K562 (cell line): ENCODE results near the gene ULK3. TPM values are rescaled to one million over a fixed set of nuclear protein-coding genes. Genes with fewer than 3 reads are reported as not detected.

ENCODE experiments used
- ATAC-seq: fragments of 200-7000 bp; cut with Tn5 transposase; 3 replicates; pipeline ENCODE4 v1.9.1; 2020; ENCODE audit warnings: moderate library complexity
- BruUV-seq: library from RNA; stranded (reverse); fragments of 400-500 nt; replicated peaks from 2 replicates; lab custom pipeline; 2021; lab: Mats Ljungman, UMichigan
- CTCF ChIA-PET: fragments of 300-600 bp; formaldehyde crosslinking; extraction: SDS; loops from one replicate; lab custom pipeline; 2021; ENCODE audit warnings: low intra/inter-chr PET ratio; lab: Yijun Ruan, JAX
- POLR2A ChIA-PET: fragments of 300-600, 350-650 bp; sonication (Branson Sonifier 250); formaldehyde crosslinking; extraction: SDS; loops from one replicate; lab custom pipeline; 2021; ENCODE audit warnings: antibody characterized with exemption, inconsistent platforms; lab: Yijun Ruan, JAX
- DNase-seq, 4 experiments: peaks; one replicate each; pipeline versions ENCODE4 v3.0.0 to v3.0.0-alpha.2; 2011 to 2018; ENCODE audit warnings: low spot score in 3 of 4, mixed read lengths in 3 of 4; ENCODE audit errors: extremely low read depth in 1 of 4
- FAIRE-seq: peaks from 2 replicates; lab custom pipeline; 2011; peaks lifted over from hg19 to GRCh38; lab: Jason Lieb, UNC
- H2AFZ ChIP-seq: 2 replicates; pipeline ENCODE4 v1.6.0; 2011; ENCODE audit warnings: low read depth, low read length, control low read depth, inconsistent platforms
- H3K27ac ChIP-seq: fragments of 200-600 bp; 3 replicates; pipeline ENCODE4 v1.8.0; 2011; ENCODE audit warnings: low read depth, mild to moderate bottlenecking, control low read depth, inconsistent platforms, low read length, moderate library complexity, mixed read lengths; ENCODE audit errors: extremely low read depth
- H3K27me3 ChIP-seq, 2 experiments: fragments of 300-600 bp in 1 of 2; 2 replicates in 1 of 2; 3 replicates in 1 of 2; pipeline versions ENCODE4 v1.6.0 to v1.8.0; 2011; ENCODE audit warnings: inconsistent platforms in 2 of 2, low read length in 2 of 2, mild to moderate bottlenecking in 1 of 2, mixed read lengths in 1 of 2, moderate library complexity in 1 of 2; ENCODE audit not compliant: control insufficient read depth in 2 of 2, insufficient read depth in 2 of 2
- H3K36me3 ChIP-seq: fragments of 300-600 bp; 3 replicates; pipeline ENCODE4 v1.8.0; 2011; ENCODE audit warnings: mild to moderate bottlenecking, low read length, inconsistent platforms; ENCODE audit not compliant: control insufficient read depth, insufficient read depth
- H3K4me1 ChIP-seq, 2 experiments: fragments of 200-600 bp in 1 of 2; replicated peaks in 1 of 2; 2 replicates in 1 of 2; 3 replicates in 1 of 2; pipeline versions ENCODE4 v1.5.1 to v1.8.0; 2011; ENCODE audit warnings: inconsistent platforms in 2 of 2, low read length in 2 of 2, mild to moderate bottlenecking in 1 of 2, mixed read lengths in 1 of 2, moderate library complexity in 1 of 2; ENCODE audit not compliant: control insufficient read depth in 2 of 2, insufficient read depth in 2 of 2
- H3K4me2 ChIP-seq: 2 replicates; pipeline ENCODE4 v1.6.1; 2011; ENCODE audit warnings: low read length, control low read depth, inconsistent platforms, mixed read lengths; ENCODE audit not compliant: insufficient read depth
- H3K4me3 ChIP-seq: fragments of 200-600 bp; sonication (generic), shearing (Covaris generic); 2 replicates; pipeline ENCODE4 v1.5.1; 2016; ENCODE audit warnings: control low read depth, inconsistent platforms
- H3K79me2 ChIP-seq: fragments of 200-600 bp; 3 replicates; pipeline ENCODE4 v1.8.0; 2011; ENCODE audit warnings: low read length, inconsistent platforms; ENCODE audit not compliant: control insufficient read depth, insufficient read depth
- H3K9ac ChIP-seq, 2 experiments: 2 replicates each; pipeline versions ENCODE4 v1.6.0 to v1.6.1; 2011; ENCODE audit warnings: low read depth in 2 of 2, low read length in 2 of 2, control low read depth in 1 of 2, inconsistent platforms in 1 of 2, mild to moderate bottlenecking in 1 of 2, mixed read lengths in 1 of 2; ENCODE audit not compliant: insufficient read depth in 1 of 2
- H3K9me1 ChIP-seq: one replicate; pipeline ENCODE4 v1.6.0; 2011; ENCODE audit warnings: inconsistent platforms, mild to moderate bottlenecking, low read length, moderate library complexity; ENCODE audit not compliant: control insufficient read depth, insufficient read depth
- H3K9me3 ChIP-seq: replicated peaks from 2 replicates; pipeline ENCODE4 v1.5.1; 2011; ENCODE audit warnings: low read depth, low read length, inconsistent platforms; ENCODE audit not compliant: control insufficient read depth, insufficient read depth
- H4K20me1 ChIP-seq: replicated peaks from 2 replicates; pipeline ENCODE4 v1.6.1; 2011; ENCODE audit warnings: low read length, inconsistent platforms, mixed read lengths; ENCODE audit not compliant: control insufficient read depth, insufficient read depth
- CHD4 ChIP-seq: fragments of 200-600 bp; sonication (generic); IDR thresholded peaks from 3 replicates; pipeline ENCODE4 v1.6.1; 2012; ENCODE audit warnings: low read depth, mild to moderate bottlenecking, mixed read lengths, low read length, inconsistent platforms; ENCODE audit not compliant: insufficient read depth, insufficient replicate concordance, poor library complexity, severe bottlenecking
- PTRF ChIP-seq: fragments of 450-650 bp; IDR thresholded peaks from 2 replicates; pipeline ENCODE4 v1.6.1; 2016; ENCODE audit warnings: mild to moderate bottlenecking, missing genetic modification characterization, missing compliant biosample characterization
- ZBTB1 ChIP-seq: sonication (generic); formaldehyde crosslinking; IDR thresholded peaks from 2 replicates; pipeline ENCODE4 v1.8.1; 2023; ENCODE audit warnings: missing genetic modification reagents, low read depth, mild to moderate bottlenecking, borderline replicate concordance
- WGBS: fragments of 100-300 bp; shearing (Covaris generic); methylation state at CpG from one replicate; pipeline ENCODE4 v1.1.6; 2016; ENCODE audit warnings: low coverage, mixed read lengths; ENCODE audit not compliant: insufficient coverage; ENCODE audit errors: missing lambda C conversion rate; 5-methylcytosine and 5-hydroxymethylcytosine counted together
- in situ Hi-C: fragments of 300-500 bp; cut with MboI; formaldehyde crosslinking; loops from 4 replicates; pipeline ENCODE4 v1.15.0; 2018; ENCODE audit warnings: inconsistent platforms, mixed read lengths
- intact Hi-C: fragments of 100-400 bp; cut with micrococcal nuclease; formaldehyde crosslinking; loops from 2 replicates; pipeline ENCODE4 v1.14.2; 2022
- polyA plus RNA-seq, 8 experiments: library from polyadenylated mRNA; depleted of rRNA in 4 of 8; stranded (reverse) in 5 of 8; unstranded in 3 of 8; fragments of >200 nt; fragmentation: Nextera tagmentation in 2 of 8; fragmentation: Illumina TruSeq in 1 of 8; extraction: Ambion mirVana in 2 of 8; extraction: Trizol in 1 of 8; gene quantifications; 2 replicates each; pipeline versions ENCODE4 v1.2.1 to v1.2.3, GENCODE V29; 2011 to 2014; ENCODE audit warnings: inconsistent platforms in 1 of 8, missing spikeins in 1 of 8
- total RNA-seq, 7 experiments: library from RNA; depleted of rRNA in 6 of 7; stranded (reverse); fragments of >200 nt in 6 of 7; fragmentation: Illumina TruSeq in 2 of 7; extraction: Trizol in 2 of 7; gene quantifications; 2 replicates each; pipeline versions ENCODE4 v1.2.1 to v1.2.3, GENCODE V29; 2011 to 2021; ENCODE audit warnings: low replicate concordance in 1 of 7
- TF ChIP-seq, protein P1 (sequence below): sonication (generic); formaldehyde crosslinking; IDR thresholded peaks from 2 replicates; pipeline ENCODE4 v1.8.1; 2023; ENCODE audit warnings: mild to moderate bottlenecking, missing genetic modification reagents
- TF ChIP-seq, protein P2 (sequence below): sonication (generic); formaldehyde crosslinking; IDR thresholded peaks from 2 replicates; pipeline ENCODE4 v1.8.0; 2022; ENCODE audit warnings: mild to moderate bottlenecking, missing genetic modification reagents, borderline replicate concordance
- TF ChIP-seq, protein P3 (sequence below): fragments of 250-450 bp; sonication (Bioruptor Pico); IDR thresholded peaks from 2 replicates; pipeline ENCODE4 v1.8.0; 2022; ENCODE audit warnings: inconsistent platforms

ULK3 gene
- total and polyA plus RNA-seq, 9 of the 15 experiments (the other 6 are each of a cell fraction or from before 2014, with no cell fraction given), result 0.68 to 68.0 (median 34.9) TPM

DNA sequence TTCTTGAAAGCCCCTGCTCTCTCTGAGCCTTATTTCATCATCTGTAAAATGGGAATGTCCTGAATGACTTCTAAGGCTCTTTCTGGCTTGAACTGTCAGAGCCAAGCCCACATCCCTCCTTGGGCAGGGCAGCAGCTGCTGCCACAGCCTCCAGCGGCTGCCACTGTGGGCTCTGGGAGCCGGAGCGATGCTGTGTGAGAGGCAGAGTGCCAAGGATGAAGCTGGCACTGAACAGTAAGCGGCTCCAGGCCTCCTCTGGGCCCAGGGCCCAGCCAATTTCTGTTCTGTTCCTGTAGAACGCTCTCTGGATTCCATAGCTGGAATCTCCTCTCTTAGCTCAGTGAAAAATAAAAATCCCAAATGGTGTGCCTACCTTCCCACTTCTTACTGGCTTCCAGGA, 12.1 kb downstream of the ULK3 start:
- no peak overlapping the region for H3K27ac ChIP-seq
- H3K4me3 ChIP-seq, result no peak overlapping the region
- no peak overlapping the region for H3K4me2 ChIP-seq
- intact Hi-C loops, result no loop called here
- no peaks in the 10 kb centered on the region for H3K9me3 ChIP-seq
- no peak overlapping the region for H2AFZ ChIP-seq
- no peak for ATAC-seq
- no peak for TF ChIP-seq ZBTB1 (CRISPR knock-in tag)
- TF ChIP-seq, protein P1, sequence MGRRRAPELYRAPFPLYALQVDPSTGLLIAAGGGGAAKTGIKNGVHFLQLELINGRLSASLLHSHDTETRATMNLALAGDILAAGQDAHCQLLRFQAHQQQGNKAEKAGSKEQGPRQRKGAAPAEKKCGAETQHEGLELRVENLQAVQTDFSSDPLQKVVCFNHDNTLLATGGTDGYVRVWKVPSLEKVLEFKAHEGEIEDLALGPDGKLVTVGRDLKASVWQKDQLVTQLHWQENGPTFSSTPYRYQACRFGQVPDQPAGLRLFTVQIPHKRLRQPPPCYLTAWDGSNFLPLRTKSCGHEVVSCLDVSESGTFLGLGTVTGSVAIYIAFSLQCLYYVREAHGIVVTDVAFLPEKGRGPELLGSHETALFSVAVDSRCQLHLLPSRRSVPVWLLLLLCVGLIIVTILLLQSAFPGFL (CRISPR knock-in tag), result no peak
- TF ChIP-seq, protein P2, sequence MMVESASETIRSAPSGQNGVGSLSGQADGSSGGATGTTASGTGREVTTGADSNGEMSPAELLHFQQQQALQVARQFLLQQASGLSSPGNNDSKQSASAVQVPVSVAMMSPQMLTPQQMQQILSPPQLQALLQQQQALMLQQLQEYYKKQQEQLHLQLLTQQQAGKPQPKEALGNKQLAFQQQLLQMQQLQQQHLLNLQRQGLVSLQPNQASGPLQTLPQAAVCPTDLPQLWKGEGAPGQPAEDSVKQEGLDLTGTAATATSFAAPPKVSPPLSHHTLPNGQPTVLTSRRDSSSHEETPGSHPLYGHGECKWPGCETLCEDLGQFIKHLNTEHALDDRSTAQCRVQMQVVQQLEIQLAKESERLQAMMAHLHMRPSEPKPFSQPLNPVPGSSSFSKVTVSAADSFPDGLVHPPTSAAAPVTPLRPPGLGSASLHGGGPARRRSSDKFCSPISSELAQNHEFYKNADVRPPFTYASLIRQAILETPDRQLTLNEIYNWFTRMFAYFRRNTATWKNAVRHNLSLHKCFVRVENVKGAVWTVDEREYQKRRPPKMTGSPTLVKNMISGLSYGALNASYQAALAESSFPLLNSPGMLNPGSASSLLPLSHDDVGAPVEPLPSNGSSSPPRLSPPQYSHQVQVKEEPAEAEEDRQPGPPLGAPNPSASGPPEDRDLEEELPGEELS (CRISPR knock-in tag), result no peak
- no peak for TF ChIP-seq PTRF (tag)
- no peak for TF ChIP-seq CHD4
- TF ChIP-seq, protein P3, sequence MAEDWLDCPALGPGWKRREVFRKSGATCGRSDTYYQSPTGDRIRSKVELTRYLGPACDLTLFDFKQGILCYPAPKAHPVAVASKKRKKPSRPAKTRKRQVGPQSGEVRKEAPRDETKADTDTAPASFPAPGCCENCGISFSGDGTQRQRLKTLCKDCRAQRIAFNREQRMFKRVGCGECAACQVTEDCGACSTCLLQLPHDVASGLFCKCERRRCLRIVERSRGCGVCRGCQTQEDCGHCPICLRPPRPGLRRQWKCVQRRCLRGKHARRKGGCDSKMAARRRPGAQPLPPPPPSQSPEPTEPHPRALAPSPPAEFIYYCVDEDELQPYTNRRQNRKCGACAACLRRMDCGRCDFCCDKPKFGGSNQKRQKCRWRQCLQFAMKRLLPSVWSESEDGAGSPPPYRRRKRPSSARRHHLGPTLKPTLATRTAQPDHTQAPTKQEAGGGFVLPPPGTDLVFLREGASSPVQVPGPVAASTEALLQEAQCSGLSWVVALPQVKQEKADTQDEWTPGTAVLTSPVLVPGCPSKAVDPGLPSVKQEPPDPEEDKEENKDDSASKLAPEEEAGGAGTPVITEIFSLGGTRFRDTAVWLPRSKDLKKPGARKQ, result no peak
- in situ Hi-C loops, result no loop called here
- no peak overlapping the region; a peak in 1 of 4 replicates for H3K9ac ChIP-seq
- DNase-seq, result no peak
- ChIA-PET POLR2A (interaction anchor here (0.7 to 0.8 kb wide), 2 partner anchors 14 to 147 kb away, joined by 3 read pairs; no protein-coding TSS in a partner anchor), CTCF (no interaction called here)
- WGBS, result 7% methylated on average over 5 of the region's 5 CpGs
- no peaks in the 10 kb centered on the region for H3K79me2 ChIP-seq
- H3K36me3 ChIP-seq, result peaks cover 4% of the 10 kb centered on the region; the same call in 1 of the 3 replicates
- no peak for FAIRE-seq
- H3K27me3 ChIP-seq, result peaks cover 18 to 37% of the 10 kb centered on the region in 2 experiments; a peak in 4 of 5 replicates
- peaks cover 17% of the 10 kb centered on the region; the same call in 1 of the 2 replicates for H4K20me1 ChIP-seq
- no TSS peak for BruUV-seq
- H3K4me1 ChIP-seq, result peaks cover 0 to 17% of the 10 kb centered on the region in 2 experiments; a peak in 2 of 5 replicates
- no peaks in the 10 kb centered on the region for H3K9me1 ChIP-seq
